Measurements from ENCODE around the gene SSBP3. TPM values are rescaled to one million over a fixed set of nuclear protein-coding genes. Genes with fewer than 3 reads are reported as not detected.

Gene SSBP3
- total RNA-seq, 2 donors from 2014 or later, result 40.3 to 56.3 TPM

DNA sequence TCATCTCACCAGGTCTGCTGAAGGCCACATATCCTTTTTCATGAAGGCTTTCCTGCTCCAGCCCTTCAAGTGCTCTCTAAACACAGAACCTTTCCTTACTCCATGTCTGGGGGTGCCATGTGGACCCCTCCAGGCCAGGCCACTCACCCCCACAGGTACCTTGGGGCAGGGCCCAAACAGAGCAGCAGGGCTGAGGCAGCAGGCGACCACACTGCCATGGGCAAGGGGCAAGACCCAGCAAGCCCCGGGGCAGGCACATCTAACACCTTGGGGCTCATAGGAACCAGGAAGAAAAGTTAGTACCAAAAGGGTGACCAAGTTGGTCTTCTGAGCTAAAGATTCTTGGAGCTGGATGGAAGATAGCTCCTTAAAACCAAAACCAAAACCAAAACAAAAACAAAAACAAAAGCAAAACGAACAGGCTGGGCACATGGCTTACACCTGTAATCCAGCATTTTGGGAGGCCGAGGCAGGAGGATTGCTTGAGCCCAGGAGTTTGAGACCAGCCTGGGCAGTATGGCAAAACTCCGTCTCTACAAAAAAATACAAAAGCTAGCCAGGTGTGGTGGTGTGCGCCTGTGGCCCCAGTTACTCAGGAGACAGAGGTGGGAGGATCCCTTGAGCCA lies 142.5 kb downstream of the SSBP3 start:
- peak overlapping the region; percentile 72 for H3K27ac Mint-ChIP-seq
- H3K4me3 Mint-ChIP-seq, result no peak overlapping the region
- no peaks in the 10 kb centered on the region for H3K9me3 Mint-ChIP-seq
- H3K27me3 Mint-ChIP-seq, result no peaks in the 10 kb centered on the region
- no peak for ATAC-seq (replicated peaks)
- no peaks in the 10 kb centered on the region for H3K4me1 Mint-ChIP-seq
- no peaks in the 10 kb centered on the region for H3K36me3 Mint-ChIP-seq (ENCODE audit: low read depth)

DNA sequence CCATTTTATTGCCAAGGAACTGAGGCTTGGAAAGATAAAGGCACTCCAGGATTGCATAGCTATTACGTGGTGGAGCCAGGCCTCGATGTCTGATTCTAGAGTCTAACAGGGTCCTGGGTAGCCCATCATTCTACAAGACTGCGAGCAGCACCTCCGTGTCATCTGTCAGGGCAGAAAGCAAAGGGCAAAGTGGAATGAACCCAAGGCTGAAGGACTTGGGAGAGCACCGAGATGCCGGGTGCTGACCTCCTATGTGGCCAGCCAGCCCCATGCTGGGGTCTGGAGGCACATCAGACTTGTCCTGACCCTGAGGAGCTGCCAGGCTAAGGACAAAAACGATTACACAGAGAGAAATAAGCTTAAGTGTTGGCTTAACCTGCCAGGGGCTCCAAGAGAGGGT lies 143.9 kb downstream of the SSBP3 start:
- no peak for ATAC-seq (replicated peaks)
- Mint-ChIP-seq H3K4me3 (no peak overlapping the region), H3K36me3 (ENCODE audit: low read depth) (no peaks in the 10 kb centered on the region), H3K9me3 (no peaks in the 10 kb centered on the region), H3K27ac (peak overlapping the region; percentile 50), H3K27me3 (no peaks in the 10 kb centered on the region), H3K4me1 (peaks cover 5% of the 10 kb centered on the region)

DNA sequence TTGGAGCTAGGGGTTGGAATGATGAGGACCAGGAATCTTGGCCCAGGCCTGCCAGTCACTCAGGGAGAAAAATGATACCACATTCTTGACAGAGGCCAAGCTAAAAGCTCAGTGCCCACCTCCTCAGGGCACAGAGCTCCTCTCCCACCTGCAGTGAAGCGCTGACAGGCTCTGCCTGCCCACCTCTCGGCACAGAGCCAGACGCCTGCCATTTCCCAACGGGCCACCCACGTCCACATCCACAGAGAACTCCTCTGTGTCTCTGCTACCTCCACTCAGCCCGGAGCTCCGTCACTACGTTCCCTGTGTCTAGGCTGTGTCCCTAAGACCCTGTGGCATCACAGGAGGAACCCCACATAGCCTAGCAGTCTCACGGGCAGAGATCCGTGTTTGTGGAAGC lies 145.4 kb downstream of the SSBP3 start:
- Mint-ChIP-seq H3K36me3 (ENCODE audit: low read depth) (peaks cover 5% of the 10 kb centered on the region), H3K27ac (peak overlapping the region; percentile 50), H3K27me3 (no peaks in the 10 kb centered on the region), H3K4me3 (no peak overlapping the region), H3K4me1 (peaks cover 5% of the 10 kb centered on the region), H3K9me3 (no peaks in the 10 kb centered on the region)
- ATAC-seq (replicated peaks), result no peak

DNA sequence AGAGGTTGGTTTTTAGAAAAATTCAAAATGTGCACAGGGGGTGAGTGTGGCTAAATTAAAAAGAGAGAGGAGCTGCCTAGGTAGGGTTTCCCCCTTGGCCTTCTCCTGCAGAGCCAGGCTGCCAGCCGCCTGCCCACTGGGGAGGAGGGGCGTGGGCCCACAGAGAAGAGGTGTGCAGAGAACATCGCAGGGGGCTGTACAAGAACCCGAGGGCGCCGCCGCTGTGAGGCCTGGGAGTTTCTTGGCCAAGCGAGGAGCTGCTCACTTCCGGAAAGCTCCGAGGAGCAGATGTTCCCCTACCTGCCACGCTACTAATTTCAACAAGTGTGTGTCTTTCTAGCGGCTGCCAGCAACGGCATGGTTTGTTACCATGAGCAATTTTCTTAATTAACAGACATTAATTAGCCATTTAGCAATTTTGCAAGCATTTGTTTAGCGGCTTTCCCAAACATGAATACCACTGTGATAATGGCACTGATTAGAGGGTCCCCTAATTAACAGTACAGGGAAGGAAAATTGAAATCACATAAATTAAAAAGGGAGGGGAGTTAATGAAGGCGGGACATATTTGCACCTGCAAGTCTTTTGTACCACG lies 146.6 kb downstream of the SSBP3 start:
- Mint-ChIP-seq H3K27ac (no peak overlapping the region), H3K4me1 (peaks cover 5% of the 10 kb centered on the region), H3K27me3 (no peaks in the 10 kb centered on the region), H3K9me3 (no peaks in the 10 kb centered on the region), H3K36me3 (ENCODE audit: low read depth) (peaks cover 5% of the 10 kb centered on the region), H3K4me3 (no peak overlapping the region)
- ATAC-seq (replicated peaks), result no peak

DNA sequence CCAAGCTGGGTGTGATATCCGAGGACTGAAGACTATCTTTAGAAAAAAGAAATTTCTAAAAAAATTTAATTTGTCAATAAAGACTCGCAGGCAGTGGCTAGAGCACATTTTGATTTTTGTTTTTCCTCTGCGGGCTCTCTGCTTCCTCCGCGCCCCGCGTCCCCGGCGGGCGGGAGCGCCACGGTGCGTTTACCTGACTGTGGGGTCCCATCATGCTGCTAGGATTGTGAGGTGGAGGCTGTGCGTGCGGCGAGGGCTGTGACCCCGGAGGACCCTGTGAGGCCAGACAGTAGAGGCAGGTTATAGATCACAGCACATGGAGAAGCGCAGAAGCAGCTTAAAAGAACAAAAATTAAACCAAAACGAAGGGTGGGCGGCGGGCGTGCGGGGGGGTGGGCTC lies 148.3 kb downstream of the SSBP3 start:
- Mint-ChIP-seq H3K9me3 (no peaks in the 10 kb centered on the region), H3K4me1 (peaks cover 5% of the 10 kb centered on the region), H3K36me3 (ENCODE audit: low read depth) (peaks cover 11% of the 10 kb centered on the region), H3K4me3 (no peak overlapping the region), H3K27me3 (no peaks in the 10 kb centered on the region), H3K27ac (no peak overlapping the region)
- no peak for ATAC-seq (replicated peaks)

- no peak for ATAC-seq (replicated peaks)
- H3K4me3 Mint-ChIP-seq, result no peak overlapping the region
- H3K4me1 Mint-ChIP-seq, result peaks cover 5% of the 10 kb centered on the region
- H3K27ac Mint-ChIP-seq, result no peak overlapping the region
- peaks cover 11% of the 10 kb centered on the region for H3K36me3 Mint-ChIP-seq (ENCODE audit: low read depth)
- H3K9me3 Mint-ChIP-seq, result no peaks in the 10 kb centered on the region
- no peaks in the 10 kb centered on the region for H3K27me3 Mint-ChIP-seq
Measured at GRCh38 chr1:54257346-54257620, 148.9 kb downstream of the SSBP3 start.

- peaks cover 5% of the 10 kb centered on the region for H3K4me1 Mint-ChIP-seq
- no peak overlapping the region for H3K27ac Mint-ChIP-seq
- ATAC-seq (replicated peaks), result no peak
- H3K9me3 Mint-ChIP-seq, result no peaks in the 10 kb centered on the region
- peaks cover 11% of the 10 kb centered on the region for H3K36me3 Mint-ChIP-seq (ENCODE audit: low read depth)
- H3K27me3 Mint-ChIP-seq, result no peaks in the 10 kb centered on the region
- H3K4me3 Mint-ChIP-seq, result no peak overlapping the region
Measured at GRCh38 chr1:54256522-54257345, 149.5 kb downstream of the SSBP3 start.

DNA sequence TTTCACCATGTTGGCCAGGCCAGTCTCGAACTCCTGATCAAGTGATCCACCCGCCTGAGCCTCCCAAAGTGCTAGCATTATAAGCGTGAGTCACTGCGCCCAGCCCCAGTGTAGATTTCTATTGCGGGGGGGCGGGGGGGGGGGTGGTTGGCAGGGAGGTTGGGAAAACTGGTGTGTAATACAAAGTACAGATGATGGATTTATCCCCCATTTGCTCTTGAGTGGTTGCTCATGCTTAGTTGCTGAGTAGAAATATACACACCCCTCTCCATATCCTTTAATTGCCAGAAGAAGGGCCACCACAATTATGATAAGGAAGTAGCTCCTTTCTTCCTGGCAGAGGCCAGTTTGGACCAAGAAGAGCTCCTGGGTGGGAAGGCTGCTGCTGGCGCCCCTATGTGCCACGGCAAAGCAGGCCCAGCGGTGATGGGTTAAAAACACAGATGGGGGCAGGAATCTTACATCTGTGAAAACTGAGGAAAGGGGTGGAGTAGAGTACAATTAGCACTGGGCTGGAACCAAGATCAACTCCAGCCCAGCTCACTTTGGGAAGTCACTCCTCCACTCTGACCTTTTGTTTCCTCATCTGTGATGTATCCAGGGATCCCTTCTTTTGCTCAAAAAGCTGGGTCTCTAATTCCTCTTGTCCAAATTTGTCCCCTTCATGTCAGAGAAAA lies 151.0 kb downstream of the SSBP3 start:
- no peaks in the 10 kb centered on the region for H3K27me3 Mint-ChIP-seq
- H3K36me3 Mint-ChIP-seq (ENCODE audit: low read depth), result peaks cover 11% of the 10 kb centered on the region
- peaks cover 5% of the 10 kb centered on the region for H3K4me1 Mint-ChIP-seq
- H3K4me3 Mint-ChIP-seq, result no peak overlapping the region
- H3K27ac Mint-ChIP-seq, result no peak overlapping the region
- no peaks in the 10 kb centered on the region for H3K9me3 Mint-ChIP-seq
- ATAC-seq (replicated peaks), result no peak

DNA sequence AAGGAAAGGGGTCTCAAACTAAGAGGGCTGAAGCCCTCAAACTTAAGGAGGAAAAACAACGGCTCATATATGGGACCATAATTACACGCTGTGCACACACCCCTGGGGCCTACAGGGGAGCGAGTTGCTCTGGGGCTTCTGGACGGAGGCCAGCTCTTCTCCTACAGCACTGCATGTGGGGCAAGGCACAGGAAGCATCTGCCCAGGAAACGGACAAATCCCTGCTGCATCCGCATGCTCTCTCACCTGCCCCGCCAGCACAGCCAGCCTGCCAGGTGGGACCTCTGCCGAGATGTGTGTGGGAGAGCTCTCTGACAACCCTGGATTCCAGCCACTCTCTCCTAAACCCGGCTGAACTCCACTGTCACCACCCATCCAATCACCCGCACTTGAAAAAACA lies 152.1 kb downstream of the SSBP3 start:
- H3K4me1 Mint-ChIP-seq, result peaks cover 5% of the 10 kb centered on the region
- H3K9me3 Mint-ChIP-seq, result no peaks in the 10 kb centered on the region
- peak overlapping the region; percentile 23 for H3K27ac Mint-ChIP-seq
- H3K36me3 Mint-ChIP-seq (ENCODE audit: low read depth), result peaks cover 11% of the 10 kb centered on the region
- ATAC-seq (replicated peaks), result no peak
- H3K4me3 Mint-ChIP-seq, result no peak overlapping the region
- no peaks in the 10 kb centered on the region for H3K27me3 Mint-ChIP-seq

DNA sequence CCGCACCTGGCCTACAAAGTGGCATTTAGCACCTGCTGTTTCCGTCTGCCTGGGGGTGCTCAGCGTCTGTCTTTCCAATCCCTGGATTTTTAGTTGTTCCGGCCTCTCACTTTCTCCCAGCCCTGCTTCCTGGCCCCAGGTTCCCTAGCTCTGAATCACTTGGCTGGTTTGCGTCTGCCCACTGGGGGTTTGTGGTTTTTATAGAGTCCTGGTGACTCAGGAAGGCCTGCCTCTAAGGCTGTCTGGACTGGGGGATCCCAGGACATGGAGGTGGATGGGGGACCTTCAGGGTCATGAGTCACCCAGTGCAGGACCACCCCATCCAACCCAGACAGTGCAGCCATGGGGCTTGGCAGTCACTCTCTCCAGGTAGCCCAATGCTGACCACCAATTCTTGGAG lies 152.7 kb downstream of the SSBP3 start:
- no peaks in the 10 kb centered on the region for H3K9me3 Mint-ChIP-seq
- peak overlapping the region; percentile 23 for H3K27ac Mint-ChIP-seq
- ATAC-seq (replicated peaks), result peak; percentile 40
- H3K27me3 Mint-ChIP-seq, result no peaks in the 10 kb centered on the region
- no peak overlapping the region for H3K4me3 Mint-ChIP-seq
- H3K36me3 Mint-ChIP-seq (ENCODE audit: low read depth), result peaks cover 11% of the 10 kb centered on the region
- H3K4me1 Mint-ChIP-seq, result peaks cover 4% of the 10 kb centered on the region

DNA sequence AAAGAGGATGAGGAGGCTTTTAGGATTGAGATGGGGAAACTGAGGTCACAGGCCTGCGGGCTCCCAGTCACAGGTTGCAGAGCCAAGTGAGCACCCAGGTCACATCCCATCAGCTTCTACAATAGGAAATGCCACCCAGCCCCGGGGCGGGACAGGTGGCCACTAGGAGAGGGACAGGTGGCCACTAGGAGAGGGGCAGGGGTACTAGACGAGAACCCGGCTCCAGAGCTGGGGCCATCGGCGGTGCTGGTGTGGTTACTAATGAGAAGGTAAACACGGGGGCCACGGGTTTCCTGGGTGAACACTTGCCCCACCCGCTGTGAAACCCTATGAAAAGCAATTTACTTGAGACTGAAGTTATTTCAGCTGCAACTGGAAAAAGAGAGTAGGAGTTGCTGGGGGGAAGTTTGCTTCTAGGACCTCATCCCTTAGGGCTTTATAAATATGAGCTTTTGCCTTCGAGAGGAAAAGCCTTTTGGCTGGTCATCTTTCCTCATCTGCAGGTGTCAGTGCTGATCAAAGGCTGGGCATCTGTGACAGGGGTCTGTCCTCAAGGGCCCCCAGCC lies 153.7 kb downstream of the SSBP3 start:
- no peak for ATAC-seq (replicated peaks)

GRCh38 chr1:54250670-54251069 lies 155.5 kb downstream of the SSBP3 start:
- H3K36me3 Mint-ChIP-seq (ENCODE audit: low read depth), result peaks cover 6% of the 10 kb centered on the region
- ATAC-seq (replicated peaks), result no peak
- H3K9me3 Mint-ChIP-seq, result no peaks in the 10 kb centered on the region
- H3K4me1 Mint-ChIP-seq, result no peaks in the 10 kb centered on the region
- H3K27ac Mint-ChIP-seq, result no peak overlapping the region
- H3K27me3 Mint-ChIP-seq, result no peaks in the 10 kb centered on the region
- H3K4me3 Mint-ChIP-seq, result no peak overlapping the region

More for the DNA sequence above, 153.7 kb downstream of the SSBP3 start:
- H3K27me3 Mint-ChIP-seq, result no peaks in the 10 kb centered on the region
- peaks cover 11% of the 10 kb centered on the region for H3K36me3 Mint-ChIP-seq (ENCODE audit: low read depth)
- H3K27ac Mint-ChIP-seq, result peak overlapping the region; percentile 41
- no peak overlapping the region for H3K4me3 Mint-ChIP-seq
- no peaks in the 10 kb centered on the region for H3K9me3 Mint-ChIP-seq
- no peaks in the 10 kb centered on the region for H3K4me1 Mint-ChIP-seq

GRCh38 chr1:54249819-54250435 lies 156.3 kb downstream of the SSBP3 start:
- Mint-ChIP-seq H3K9me3 (no peaks in the 10 kb centered on the region), H3K4me3 (no peak overlapping the region), H3K4me1 (no peaks in the 10 kb centered on the region), H3K27me3 (no peaks in the 10 kb centered on the region), H3K27ac (no peak overlapping the region), H3K36me3 (ENCODE audit: low read depth) (peaks cover 6% of the 10 kb centered on the region)
- ATAC-seq (replicated peaks), result no peak

GRCh38 chr1:54248966-54249365 lies 157.2 kb downstream of the SSBP3 start:
- H3K4me3 Mint-ChIP-seq, result no peak overlapping the region
- no peaks in the 10 kb centered on the region for H3K27me3 Mint-ChIP-seq
- ATAC-seq (replicated peaks), result no peak
- H3K4me1 Mint-ChIP-seq, result no peaks in the 10 kb centered on the region
- peak overlapping the region; percentile 44 for H3K27ac Mint-ChIP-seq
- H3K36me3 Mint-ChIP-seq (ENCODE audit: low read depth), result peaks cover 6% of the 10 kb centered on the region
- H3K9me3 Mint-ChIP-seq, result no peaks in the 10 kb centered on the region

All from activated T-helper 17 cell treated with anti-CD3 and anti-CD28 coated beads, Interleukin-2, amount 50 U/mL, for 72 hours (primary cell).